Heart left ventricle (tissue), 13 donors: ENCODE results near the gene CDH13.

Source experiments
- POLR2A ChIP-seq, 2 donors: fragments of 450-650 bp; IDR thresholded peaks; one replicate each; pipeline ENCODE4 v1.6.1; 2017; ENCODE audit warnings: antibody characterized with exemption in 2 of 2, mild to moderate bottlenecking in 2 of 2, moderate library complexity in 2 of 2
- TF ChIP-seq, protein P1 (sequence below), 12 donors: fragments of 200-600 bp; sonication (generic) in 4 of 12; IDR thresholded peaks; one replicate each; pipeline versions ENCODE4 v1.5.0 to v1.8.0; 2018 to 2022; ENCODE audit warnings: antibody characterized with exemption in 12 of 12, mild to moderate bottlenecking in 5 of 12
- donor health status: ischemic (EF 13 %, LVEDD 7.1; RV severe dilation, severe dysfunction).
- donor health status: DM: no; HTN: yes; CAD: no.
- donor health status: DM: no; HTN: no; CAD: no.
- donor health status: ischemic (EF 25% LVEDD 6.9; RV normal size, moderate dysfunction).
- donor health status: ischemic (EF 25% LVEDD 5.7; RV mildly dilated, moderate dysfunction).
- donor health status: ischemic (EF 35%, LVEDD 5.7; RV mildly dilated, moderate dysfunction).
- donor health status: nonischemic (EF 11% LVEDD 7.7; RV severe dilation, severe dysfunction).
- donor health status: DM: yes; HTN: yes; CAD: no.
- donor health status: PGD.
- donor health status: ischemic (EF 29% LVEDD 5.4; RV normal size, mild dysfunction).
- donor health status: nonischemic (EF 23%, LVEDD 6.1; RV moderate dilation, normal function).

GRCh38 chr16:83651871-83652270 lies 1025.1 kb downstream of the CDH13 start:
- TF ChIP-seq, protein P1, sequence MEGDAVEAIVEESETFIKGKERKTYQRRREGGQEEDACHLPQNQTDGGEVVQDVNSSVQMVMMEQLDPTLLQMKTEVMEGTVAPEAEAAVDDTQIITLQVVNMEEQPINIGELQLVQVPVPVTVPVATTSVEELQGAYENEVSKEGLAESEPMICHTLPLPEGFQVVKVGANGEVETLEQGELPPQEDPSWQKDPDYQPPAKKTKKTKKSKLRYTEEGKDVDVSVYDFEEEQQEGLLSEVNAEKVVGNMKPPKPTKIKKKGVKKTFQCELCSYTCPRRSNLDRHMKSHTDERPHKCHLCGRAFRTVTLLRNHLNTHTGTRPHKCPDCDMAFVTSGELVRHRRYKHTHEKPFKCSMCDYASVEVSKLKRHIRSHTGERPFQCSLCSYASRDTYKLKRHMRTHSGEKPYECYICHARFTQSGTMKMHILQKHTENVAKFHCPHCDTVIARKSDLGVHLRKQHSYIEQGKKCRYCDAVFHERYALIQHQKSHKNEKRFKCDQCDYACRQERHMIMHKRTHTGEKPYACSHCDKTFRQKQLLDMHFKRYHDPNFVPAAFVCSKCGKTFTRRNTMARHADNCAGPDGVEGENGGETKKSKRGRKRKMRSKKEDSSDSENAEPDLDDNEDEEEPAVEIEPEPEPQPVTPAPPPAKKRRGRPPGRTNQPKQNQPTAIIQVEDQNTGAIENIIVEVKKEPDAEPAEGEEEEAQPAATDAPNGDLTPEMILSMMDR (IDR thresholded peaks at IDR 0.05) = no peak
- TF ChIP-seq POLR2A (IDR thresholded peaks at IDR 0.05) = no peak
